B cell (primary cell): ENCODE results near the gene ERC2. TPM values are rescaled to one million over a fixed set of nuclear protein-coding genes. Genes with fewer than 3 reads are reported as not detected.

Source experiments
- ATAC-seq: fragments of 200-7000 bp; cut with Tn5 transposase; one replicate; pipeline ENCODE4 v1.10.0; 2021; ENCODE audit warnings: low read depth, mild to moderate bottlenecking, moderate number of reproducible peaks, moderate library complexity
- CTCF ChIA-PET: fragments of 350-600 bp; sonication (Branson Sonifier 250); formaldehyde crosslinking; loops from one replicate; lab custom pipeline; 2021; ENCODE audit warnings: antibody characterized with exemption, inconsistent platforms; lab: Charles Lee
- POLR2A ChIA-PET: fragments of 350-600 bp; sonication (Branson Sonifier 250); formaldehyde crosslinking; loops from one replicate; lab custom pipeline; 2021; ENCODE audit warnings: antibody characterized with exemption; lab: Charles Lee
- DNase-seq: peaks from one replicate; pipeline ENCODE4 v3.0.0; 2013
- H2AFZ ChIP-seq: 2 replicates; pipeline ENCODE4 v1.6.1; 2012; ENCODE audit warnings: mild to moderate bottlenecking, low read depth, low read length; ENCODE audit not compliant: insufficient read depth, poor library complexity, severe bottlenecking
- H3K27ac ChIP-seq, 2 donors: 1 replicate in 1 of 2; 2 replicates in 1 of 2; pipeline ENCODE4 v1.5.1; 2012 to 2013; ENCODE audit warnings: low read length in 2 of 2, mild to moderate bottlenecking in 2 of 2, moderate library complexity in 1 of 2
- H3K27me3 ChIP-seq, 4 experiments: fragments of 200-600 bp in 1 of 4; sonication (generic) in 1 of 4; replicated peaks in 1 of 4; 1 replicate in 2 of 4; 2 replicates in 2 of 4; pipeline versions ENCODE4 v1.6.1 to v1.7.0; 2013 to 2016; ENCODE audit warnings: low read length in 3 of 4, mild to moderate bottlenecking in 2 of 4, mixed read lengths in 1 of 4, moderate library complexity in 1 of 4; ENCODE audit not compliant: insufficient read depth in 4 of 4, control insufficient read depth in 3 of 4; ENCODE audit errors: control extremely low read depth in 1 of 4
- H3K36me3 ChIP-seq, 2 experiments: replicated peaks in 1 of 2; 1 replicate in 1 of 2; 2 replicates in 1 of 2; pipeline versions ENCODE4 v1.6.1 to v1.7.1; 2013; ENCODE audit warnings: low read length in 1 of 2; ENCODE audit not compliant: insufficient read depth in 2 of 2, control insufficient read depth in 1 of 2; ENCODE audit errors: control extremely low read depth in 1 of 2, extremely low read depth in 1 of 2
- H3K4me1 ChIP-seq, 2 donors: fragments of 200-600 bp in 1 of 2; sonication (generic) in 1 of 2; 1 replicate in 1 of 2; 2 replicates in 1 of 2; pipeline versions ENCODE4 v1.5.1 to v1.6.1; 2013 to 2017; ENCODE audit warnings: low read length in 2 of 2; ENCODE audit not compliant: control insufficient read depth in 2 of 2, insufficient read depth in 2 of 2
- H3K4me2 ChIP-seq: replicated peaks from 2 replicates; pipeline ENCODE3; 2012; ENCODE audit warnings: mild to moderate bottlenecking, low read depth, low read length; ENCODE audit not compliant: poor library complexity, severe bottlenecking
- H3K4me3 ChIP-seq, 5 experiments: fragments of 200-600 bp in 1 of 5; sonication (generic) in 1 of 5; 1 replicate in 3 of 5; 2 replicates in 2 of 5; pipeline versions ENCODE4 v1.5.1 to v1.7.0; 2011 to 2016; ENCODE audit warnings: low read length in 4 of 5, mild to moderate bottlenecking in 4 of 5, low read depth in 2 of 5, control low read depth in 1 of 5, moderate library complexity in 1 of 5; ENCODE audit not compliant: insufficient read depth in 1 of 5; ENCODE audit errors: control extremely low read depth in 1 of 5, extremely low read depth in 1 of 5
- H3K79me2 ChIP-seq: fragments of 200-600 bp; sonication (generic); one replicate; pipeline ENCODE4 v1.6.0; 2016; ENCODE audit warnings: low read length; ENCODE audit not compliant: control insufficient read depth, insufficient read depth
- H3K9ac ChIP-seq: fragments of 200-600 bp; sonication (generic); 2 replicates; pipeline ENCODE4 v1.6.1; 2017; ENCODE audit warnings: mild to moderate bottlenecking, low read length, moderate library complexity
- H3K9me3 ChIP-seq, 3 donors: one replicate each; pipeline versions ENCODE4 v1.6.1 to v1.7.1; 2013; ENCODE audit warnings: low read length in 2 of 3; ENCODE audit not compliant: control insufficient read depth in 2 of 3, insufficient read depth in 1 of 3; ENCODE audit errors: control extremely low read depth in 1 of 3
- H4K20me1 ChIP-seq: 2 replicates; pipeline ENCODE4 v1.6.0; 2012; ENCODE audit warnings: mild to moderate bottlenecking, low read length; ENCODE audit not compliant: insufficient read depth, control insufficient read depth, poor library complexity, severe bottlenecking
- H3K27ac Mint-ChIP-seq: one replicate; pipeline ENCODE4 v1.8.0; 2021; ENCODE audit warnings: mixed read lengths
- H3K27me3 Mint-ChIP-seq: one replicate; pipeline ENCODE4 v1.8.0; 2021; ENCODE audit warnings: mixed read lengths
- H3K4me1 Mint-ChIP-seq: one replicate; pipeline ENCODE4 v1.8.0; 2021; ENCODE audit warnings: mixed read lengths
- H3K4me3 Mint-ChIP-seq: one replicate; pipeline ENCODE4 v1.8.0; 2021; ENCODE audit warnings: mixed read lengths
- H3K9me3 Mint-ChIP-seq: one replicate; pipeline ENCODE4 v1.8.0; 2022; ENCODE audit warnings: mixed read lengths; ENCODE audit not compliant: insufficient read depth
- CTCF ChIP-seq: fragments of 200-600 bp; IDR thresholded peaks from one replicate; pipeline ENCODE4 v1.8.0; 2022; ENCODE audit warnings: antibody characterized with exemption, mild to moderate bottlenecking
- EZH2 ChIP-seq: IDR thresholded peaks from 2 replicates; pipeline ENCODE4 v1.6.1; 2012; ENCODE audit warnings: borderline replicate concordance, low read depth, mild to moderate bottlenecking, moderate library complexity, low read length; ENCODE audit not compliant: insufficient read depth, poor library complexity, severe bottlenecking
- WGBS: methylation state at CpG from one replicate; pipeline ENCODE4 v1.1.5; 2013; ENCODE audit warnings: missing lambda C conversion rate; ENCODE audit not compliant: insufficient coverage; 5-methylcytosine and 5-hydroxymethylcytosine counted together
- intact Hi-C: fragments of 100-400 bp; cut with micrococcal nuclease; formaldehyde crosslinking; loops from one replicate; pipeline ENCODE4 v1.10.0; 2022
- polyA plus RNA-seq: library from polyadenylated mRNA; depleted of rRNA; stranded (reverse); fragments of >200 nt; gene quantifications from 2 replicates; pipeline ENCODE4 v1.2.3, GENCODE V29; 2012
- total RNA-seq, 2 donors: library from RNA; stranded (reverse); fragments of 120-200 nt in 1 of 2; gene quantifications; 1 replicate in 1 of 2; 2 replicates in 1 of 2; pipeline versions ENCODE4 v1.2.3 to v1.2.4, GENCODE V29; 2013 to 2022

Gene ERC2
- total and polyA plus RNA-seq, 2 donors (not counting 1 experiment from before 2014, with no cell fraction given) = not detected

- POLR2A ChIA-PET = no interaction called here
- no peaks in the 10 kb centered on the region for H3K9me3 ChIP-seq
- no peak for ATAC-seq
- H3K79me2 ChIP-seq = no peaks in the 10 kb centered on the region
- 59% methylated on average over 4 of the region's 4 CpGs for WGBS
- Mint-ChIP-seq H3K4me1 (no peaks in the 10 kb centered on the region), H3K27me3 (no peaks in the 10 kb centered on the region), H3K9me3 (no peaks in the 10 kb centered on the region), H3K27ac (no peak overlapping the region), H3K4me3 (no peak overlapping the region)
- no peak overlapping the region for H3K4me2 ChIP-seq
- H3K36me3 ChIP-seq = no peaks in the 10 kb centered on the region
- H3K4me3 ChIP-seq = no peak overlapping the region
- CTCF ChIA-PET = no interaction called here
- no peak overlapping the region for H2AFZ ChIP-seq
- H4K20me1 ChIP-seq = no peaks in the 10 kb centered on the region
- TF ChIP-seq EZH2 (no peak), CTCF (no peak)
- H3K27me3 ChIP-seq = no peaks in the 10 kb centered on the region
- no peak overlapping the region for H3K9ac ChIP-seq
- H3K27ac ChIP-seq = no peak overlapping the region
- no peaks in the 10 kb centered on the region for H3K4me1 ChIP-seq
- intact Hi-C loops = no loop called here
- no peak for DNase-seq
These were observed 419.3 kb downstream of the ERC2 start for GRCh38 chr3:56048946-56049345.

- TF ChIP-seq EZH2 (no peak), CTCF (no peak)
- H3K27me3 ChIP-seq = no peaks in the 10 kb centered on the region
- H3K4me2 ChIP-seq = no peak overlapping the region
- no peaks in the 10 kb centered on the region for H3K9me3 ChIP-seq
- Mint-ChIP-seq H3K4me3 (no peak overlapping the region), H3K27ac (no peak overlapping the region), H3K9me3 (no peaks in the 10 kb centered on the region), H3K27me3 (no peaks in the 10 kb centered on the region), H3K4me1 (no peaks in the 10 kb centered on the region)
- no peak overlapping the region for H3K27ac ChIP-seq
- ChIA-PET CTCF (no interaction called here), POLR2A (no interaction called here)
- no peaks in the 10 kb centered on the region for H3K36me3 ChIP-seq
- WGBS = no CpG with 5 or more reads among the region's 1 CpG
- H2AFZ ChIP-seq = no peak overlapping the region
- DNase-seq (no peak), ATAC-seq (no peak)
- H3K9ac ChIP-seq = no peak overlapping the region
- H4K20me1 ChIP-seq = no peaks in the 10 kb centered on the region
- no peaks in the 10 kb centered on the region for H3K79me2 ChIP-seq
- intact Hi-C loops = no loop called here
- no peaks in the 10 kb centered on the region for H3K4me1 ChIP-seq
- no peak overlapping the region for H3K4me3 ChIP-seq
These were observed 419.9 kb downstream of the ERC2 start for GRCh38 chr3:56048331-56048730.
